ENCODE measurements around the gene PDGFRB. TPM values are rescaled to one million over a fixed set of nuclear protein-coding genes. Genes with fewer than 3 reads are reported as not detected.

The PDGFRB gene
- total RNA-seq, 1 donor from 2014 or later, result 173 TPM

GRCh38 chr5:150114102-150114641 is 41.5 kb downstream of the PDGFRB start:
- TF ChIP-seq POLR2A (IDR thresholded peaks at IDR 0.05), result no peak
- peak in 1 of 2 donors; percentile 45 for TF ChIP-seq POLR2AphosphoS5 (IDR thresholded peaks at IDR 0.05; ENCODE audit: insufficient read depth in 1 of 2, low read depth in 1 of 2)
- H3K9me3 ChIP-seq, result no peaks in the 10 kb centered on the region
- peaks cover 9% of the 10 kb centered on the region for H3K4me1 ChIP-seq
- no peak overlapping the region for H3K4me3 ChIP-seq
- no peaks in the 10 kb centered on the region for H3K27me3 ChIP-seq
- DNase-seq (ENCODE audit: extremely low spot score in 2 of 2), result peak in 1 of 2 donors; percentile 85
- intact Hi-C loops (cut with DNase I), result no loop called here
- H3K36me3 ChIP-seq, result peaks cover 0 to 25% of the 10 kb centered on the region in 2 donors
- peak overlapping the region; percentile 74 for H3K27ac ChIP-seq

DNA sequence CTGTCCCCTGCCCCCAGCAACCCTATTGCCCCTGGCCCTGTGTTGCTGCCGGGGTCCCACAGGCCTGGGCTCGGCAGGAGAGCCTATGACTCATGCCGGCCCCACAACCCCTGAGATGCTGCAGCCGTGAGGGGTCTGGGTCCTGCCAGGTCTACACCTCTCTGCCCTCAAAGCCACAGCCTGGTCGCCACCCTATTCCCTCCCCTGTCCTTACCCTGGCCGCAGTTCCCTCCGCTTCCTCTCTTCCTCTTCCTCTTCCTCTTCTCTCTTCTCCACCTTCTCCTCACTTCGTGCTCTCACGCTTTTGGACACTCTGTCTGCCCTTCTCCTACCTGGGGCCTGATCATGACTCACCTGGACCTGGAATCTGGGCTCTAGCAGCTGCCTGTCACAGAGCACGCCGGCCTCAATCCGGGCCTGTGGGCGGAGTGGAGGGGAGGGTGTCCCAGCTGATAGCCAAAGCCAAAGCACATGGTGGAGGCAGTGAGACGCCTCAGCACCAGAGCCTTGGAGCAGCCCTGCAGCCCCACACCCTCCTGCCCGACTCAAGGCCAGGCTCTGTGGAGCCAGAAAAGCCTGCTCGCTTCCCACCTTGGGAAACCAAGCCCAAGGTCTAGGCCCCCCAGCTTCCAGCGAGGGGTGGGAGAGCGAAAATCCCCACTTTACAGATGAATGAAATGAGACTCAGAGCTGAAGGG is 42.4 kb downstream of the PDGFRB start:
- intact Hi-C loops (cut with DNase I), result no loop called here
- DNase-seq (ENCODE audit: extremely low spot score in 2 of 2), result peak; percentile 88
- no peaks in the 10 kb centered on the region for H3K27me3 ChIP-seq
- H3K4me3 ChIP-seq, result no peak overlapping the region
- peaks cover 0 to 16% of the 10 kb centered on the region in 2 donors for H3K36me3 ChIP-seq
- TF ChIP-seq POLR2A (IDR thresholded peaks at IDR 0.05), result no peak
- peak in 1 of 2 donors; percentile 52 for TF ChIP-seq POLR2AphosphoS5 (IDR thresholded peaks at IDR 0.05; ENCODE audit: insufficient read depth in 1 of 2, low read depth in 1 of 2)
- TF ChIP-seq, protein P1, sequence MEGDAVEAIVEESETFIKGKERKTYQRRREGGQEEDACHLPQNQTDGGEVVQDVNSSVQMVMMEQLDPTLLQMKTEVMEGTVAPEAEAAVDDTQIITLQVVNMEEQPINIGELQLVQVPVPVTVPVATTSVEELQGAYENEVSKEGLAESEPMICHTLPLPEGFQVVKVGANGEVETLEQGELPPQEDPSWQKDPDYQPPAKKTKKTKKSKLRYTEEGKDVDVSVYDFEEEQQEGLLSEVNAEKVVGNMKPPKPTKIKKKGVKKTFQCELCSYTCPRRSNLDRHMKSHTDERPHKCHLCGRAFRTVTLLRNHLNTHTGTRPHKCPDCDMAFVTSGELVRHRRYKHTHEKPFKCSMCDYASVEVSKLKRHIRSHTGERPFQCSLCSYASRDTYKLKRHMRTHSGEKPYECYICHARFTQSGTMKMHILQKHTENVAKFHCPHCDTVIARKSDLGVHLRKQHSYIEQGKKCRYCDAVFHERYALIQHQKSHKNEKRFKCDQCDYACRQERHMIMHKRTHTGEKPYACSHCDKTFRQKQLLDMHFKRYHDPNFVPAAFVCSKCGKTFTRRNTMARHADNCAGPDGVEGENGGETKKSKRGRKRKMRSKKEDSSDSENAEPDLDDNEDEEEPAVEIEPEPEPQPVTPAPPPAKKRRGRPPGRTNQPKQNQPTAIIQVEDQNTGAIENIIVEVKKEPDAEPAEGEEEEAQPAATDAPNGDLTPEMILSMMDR (IDR thresholded peaks at IDR 0.05), result no peak
- H3K4me1 ChIP-seq, result peaks cover 9% of the 10 kb centered on the region
- no peaks in the 10 kb centered on the region for H3K9me3 ChIP-seq
- H3K27ac ChIP-seq, result peak overlapping the region; percentile 74

GRCh38 chr5:150112201-150113046 is 43.2 kb downstream of the PDGFRB start:
- no peak for DNase-seq (ENCODE audit: extremely low spot score in 2 of 2)
- H3K27ac ChIP-seq, result peak overlapping the region; percentile 74
- H3K4me1 ChIP-seq, result peaks cover 9% of the 10 kb centered on the region
- TF ChIP-seq POLR2AphosphoS5 (IDR thresholded peaks at IDR 0.05; ENCODE audit: insufficient read depth in 1 of 2, low read depth in 1 of 2) (no peak), POLR2A (IDR thresholded peaks at IDR 0.05) (no peak)
- TF ChIP-seq, protein P1 (IDR thresholded peaks at IDR 0.05), result no peak
- no peak overlapping the region for H3K4me3 ChIP-seq
- peaks cover 0 to 8% of the 10 kb centered on the region in 2 donors for H3K36me3 ChIP-seq
- intact Hi-C loops (cut with DNase I), result no loop called here
- H3K27me3 ChIP-seq, result no peaks in the 10 kb centered on the region
- no peaks in the 10 kb centered on the region for H3K9me3 ChIP-seq

DNA sequence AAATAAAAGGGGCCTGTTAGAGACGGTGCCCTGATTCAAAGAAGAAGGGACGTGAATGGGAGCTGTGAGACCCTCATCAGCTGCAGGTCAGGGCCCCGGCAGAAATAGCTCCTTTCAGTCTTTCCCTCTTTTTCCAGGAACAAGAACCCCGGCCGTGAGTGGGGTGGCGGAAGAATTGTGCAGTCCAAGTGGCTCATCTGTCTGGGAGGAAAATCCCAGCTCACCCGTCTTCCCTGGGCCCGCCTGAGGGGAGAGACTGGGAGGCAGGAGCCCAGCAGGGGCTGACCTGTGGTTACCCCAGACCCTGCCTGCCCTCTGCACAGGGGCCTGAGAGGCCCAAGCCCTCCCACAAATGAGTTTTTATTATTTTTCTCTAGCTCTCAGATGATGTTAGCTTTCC is 44.5 kb downstream of the PDGFRB start:
- Histone ChIP-seq H3K4me1 (peaks cover 9% of the 10 kb centered on the region), H3K9me3 (no peaks in the 10 kb centered on the region), H3K4me3 (no peak overlapping the region), H3K27ac (peak overlapping the region; percentile 6), H3K36me3 (no peaks in the 10 kb centered on the region), H3K27me3 (no peaks in the 10 kb centered on the region)
- no peak for DNase-seq (ENCODE audit: extremely low spot score in 2 of 2)
- intact Hi-C loops (cut with DNase I), result no loop called here
- TF ChIP-seq POLR2A (IDR thresholded peaks at IDR 0.05), result no peak
- TF ChIP-seq POLR2AphosphoS5 (IDR thresholded peaks at IDR 0.05; ENCODE audit: insufficient read depth in 1 of 2, low read depth in 1 of 2), result no peak
- TF ChIP-seq, protein P1 (IDR thresholded peaks at IDR 0.05), result no peak

DNA sequence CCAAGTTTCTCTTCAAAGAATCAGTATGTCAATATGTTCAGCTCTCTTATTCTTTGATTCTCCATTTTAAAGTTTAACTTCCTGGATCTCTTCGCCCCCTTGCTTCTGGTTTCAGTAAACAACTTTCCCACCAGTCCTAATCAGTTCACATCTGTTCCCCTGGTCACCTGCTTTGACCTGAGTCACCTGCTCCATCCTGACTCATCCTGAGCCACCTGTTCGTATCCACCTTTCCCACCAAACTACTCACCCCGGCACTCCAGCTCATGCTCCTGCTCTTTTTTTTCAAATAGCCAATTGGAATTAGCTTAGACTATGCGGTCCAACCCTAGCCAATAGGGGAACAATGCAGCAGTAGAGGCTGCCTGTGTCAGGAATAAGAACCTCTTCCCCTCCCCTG is 45.7 kb downstream of the PDGFRB start:
- TF ChIP-seq, protein P1 (IDR thresholded peaks at IDR 0.05), result no peak
- TF ChIP-seq POLR2A (IDR thresholded peaks at IDR 0.05), result no peak
- no peak for TF ChIP-seq POLR2AphosphoS5 (IDR thresholded peaks at IDR 0.05; ENCODE audit: insufficient read depth in 1 of 2, low read depth in 1 of 2)
- Histone ChIP-seq H3K27me3 (no peaks in the 10 kb centered on the region), H3K9me3 (no peaks in the 10 kb centered on the region), H3K4me3 (no peak overlapping the region), H3K4me1 (peaks cover 9% of the 10 kb centered on the region), H3K27ac (no peak overlapping the region), H3K36me3 (no peaks in the 10 kb centered on the region)
- intact Hi-C loops (cut with DNase I), result no loop called here
- DNase-seq (ENCODE audit: extremely low spot score in 2 of 2), result no peak

Measured in vagina (tissue), 2 donors.